Activated T-cell treated with anti-CD3 and anti-CD28 coated beads, Interleukin-2, amount 50 U/mL, for 4 hours (primary cell): ENCODE data around the gene CBX7. TPM values are rescaled to one million over a fixed set of nuclear protein-coding genes. Genes with fewer than 3 reads are reported as not detected.
"Not testable (repeated sequence)": the region's sequence is repeated elsewhere in the genome, so short reads cannot be mapped to it uniquely, and the experiment has no call there.

Source experiments
- ATAC-seq, 2 donors: fragments of 200-7000 bp; cut with Tn5 transposase; one replicate each; pipeline ENCODE4 v1.10.0; 2021
- DNase-seq: peaks from one replicate; pipeline ENCODE4 v3.0.0-alpha.2; 2020
- H3K27me3 Mint-ChIP-seq: one replicate; pipeline ENCODE4 v1.8.0; 2021; ENCODE audit warnings: low read depth, mixed read lengths
- H3K36me3 Mint-ChIP-seq: one replicate; pipeline ENCODE4 v1.8.0; 2022; ENCODE audit warnings: mixed read lengths; ENCODE audit not compliant: insufficient read depth
- H3K4me1 Mint-ChIP-seq: one replicate; pipeline ENCODE4 v1.8.0; 2021; ENCODE audit warnings: low read depth, mixed read lengths
- H3K4me3 Mint-ChIP-seq: one replicate; pipeline ENCODE4 v1.8.0; 2021; ENCODE audit warnings: mild to moderate bottlenecking, moderate library complexity, mixed read lengths
- H3K9me3 Mint-ChIP-seq: one replicate; pipeline ENCODE4 v1.8.0; 2021; ENCODE audit warnings: mixed read lengths
- total RNA-seq, 3 donors: library from RNA; stranded (reverse); gene quantifications; one replicate each; pipeline ENCODE4 v1.2.1, GENCODE V29; 2021

Gene CBX7
- total RNA-seq, 3 donors from 2014 or later, result 14.2 to 17.6 (median 14.8) TPM

DNA sequence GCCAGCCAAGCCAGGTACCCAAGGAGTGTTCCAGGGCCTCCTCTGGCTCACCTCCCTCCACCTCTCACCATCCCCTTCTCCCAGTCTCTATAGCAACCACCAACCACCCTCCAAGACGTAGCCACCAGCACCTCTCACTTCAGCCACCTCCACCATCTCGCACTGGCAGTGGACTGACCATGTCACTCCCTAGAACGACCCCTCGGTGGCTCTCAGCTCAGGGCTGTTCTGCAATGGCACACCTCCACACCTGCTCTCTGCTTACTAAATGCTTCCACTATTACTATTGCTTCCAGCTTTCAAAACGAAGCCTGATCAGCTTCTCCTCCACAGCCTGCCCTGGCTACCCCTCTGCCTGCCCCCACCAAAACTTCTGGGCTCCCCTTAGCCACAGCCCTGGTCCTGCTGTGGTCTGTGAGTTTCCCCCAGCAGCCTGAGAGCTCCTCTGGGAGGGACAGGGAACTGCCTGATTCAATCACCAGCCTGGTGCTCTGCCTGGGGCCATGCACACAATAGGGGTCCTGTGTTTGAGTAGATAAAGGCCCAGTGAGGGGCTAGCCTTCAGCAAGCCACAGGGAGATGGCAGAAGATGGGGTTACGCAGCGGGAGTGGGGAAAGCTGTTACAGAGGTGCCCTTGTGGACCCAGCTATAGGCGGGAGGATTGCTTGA, 17.5 kb upstream of the CBX7 start:
- Mint-ChIP-seq H3K4me3 (no peak overlapping the region), H3K9me3 (no peaks in the 10 kb centered on the region), H3K36me3 (no peaks in the 10 kb centered on the region), H3K4me1 (peaks cover 39% of the 10 kb centered on the region), H3K27me3 (peaks cover 6% of the 10 kb centered on the region)
- no peak for DNase-seq
- ATAC-seq, result no peak

DNA sequence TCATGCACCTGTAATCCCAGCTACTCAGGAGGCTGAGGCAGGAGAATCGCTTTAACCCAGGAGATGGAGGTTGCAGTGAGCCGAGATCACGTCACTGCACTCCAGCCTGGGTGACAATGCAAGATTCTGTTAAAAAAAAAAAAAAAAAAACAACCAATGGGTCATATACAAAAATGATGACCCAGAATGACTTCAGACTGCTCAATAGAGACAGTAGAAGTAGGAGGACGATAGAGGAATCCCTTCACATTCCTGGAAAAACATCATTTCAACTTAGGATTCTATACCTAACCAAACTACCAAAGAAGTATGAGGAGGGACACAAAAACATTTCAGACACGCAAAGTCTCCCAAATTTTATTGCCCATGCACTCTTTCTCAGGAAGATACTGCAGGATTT, 14.1 kb upstream of the CBX7 start:
- Mint-ChIP-seq H3K4me1 (peaks cover 10% of the 10 kb centered on the region), H3K9me3 (no peaks in the 10 kb centered on the region), H3K4me3 (no peak overlapping the region), H3K27me3 (peaks cover 6% of the 10 kb centered on the region), H3K36me3 (no peaks in the 10 kb centered on the region)
- ATAC-seq, result no peak
- no peak for DNase-seq

DNA sequence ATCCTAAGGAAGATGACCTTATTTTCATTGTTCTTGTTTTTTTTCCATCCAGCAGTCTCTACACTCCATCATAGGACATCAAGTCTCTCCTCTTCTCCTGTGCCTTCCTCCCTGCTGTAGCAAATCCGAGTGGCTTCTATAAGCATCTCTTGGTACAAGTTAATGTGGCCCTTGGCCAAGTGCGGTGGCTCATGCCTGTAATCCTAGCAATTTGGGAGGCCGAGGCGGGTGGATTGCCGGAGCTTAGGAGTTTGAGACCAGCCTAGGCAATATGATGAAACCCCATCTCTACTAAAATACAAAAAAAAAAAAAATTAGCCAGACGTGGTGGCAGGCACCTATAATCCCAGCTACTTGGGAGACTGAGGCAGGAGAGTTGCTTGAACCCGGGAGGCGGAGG, 3.6 kb upstream of the CBX7 start:
- not testable (repeated sequence) for H3K36me3 Mint-ChIP-seq, H3K9me3 Mint-ChIP-seq, H3K27me3 Mint-ChIP-seq, H3K4me1 Mint-ChIP-seq, DNase-seq, H3K4me3 Mint-ChIP-seq, ATAC-seq

DNA sequence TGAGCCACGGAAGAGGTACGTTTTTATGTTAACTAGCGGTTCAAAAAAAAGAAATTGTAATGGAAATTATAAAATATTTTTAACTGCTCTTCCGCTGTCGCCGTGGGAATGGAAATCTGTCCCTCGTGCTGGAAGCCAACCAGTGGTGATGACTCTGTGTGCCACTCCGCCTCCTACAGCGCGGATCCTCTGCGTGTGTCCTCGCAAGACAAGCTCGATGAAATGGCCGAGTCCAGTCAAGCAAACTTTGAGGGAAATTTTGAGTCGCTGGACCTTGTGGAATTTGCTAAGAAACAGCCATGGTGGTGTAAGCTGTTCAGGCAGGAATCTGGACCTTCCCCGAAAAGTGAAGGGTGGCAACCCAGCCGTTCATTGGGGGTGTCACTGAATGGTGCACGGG, 2.9 kb upstream of the CBX7 start:
- Mint-ChIP-seq H3K36me3 (no peaks in the 10 kb centered on the region), H3K4me1 (peaks cover 15% of the 10 kb centered on the region), H3K27me3 (peaks cover 3% of the 10 kb centered on the region), H3K9me3 (no peaks in the 10 kb centered on the region), H3K4me3 (no peak overlapping the region)
- DNase-seq, result no peak
- ATAC-seq, result no peak

DNA sequence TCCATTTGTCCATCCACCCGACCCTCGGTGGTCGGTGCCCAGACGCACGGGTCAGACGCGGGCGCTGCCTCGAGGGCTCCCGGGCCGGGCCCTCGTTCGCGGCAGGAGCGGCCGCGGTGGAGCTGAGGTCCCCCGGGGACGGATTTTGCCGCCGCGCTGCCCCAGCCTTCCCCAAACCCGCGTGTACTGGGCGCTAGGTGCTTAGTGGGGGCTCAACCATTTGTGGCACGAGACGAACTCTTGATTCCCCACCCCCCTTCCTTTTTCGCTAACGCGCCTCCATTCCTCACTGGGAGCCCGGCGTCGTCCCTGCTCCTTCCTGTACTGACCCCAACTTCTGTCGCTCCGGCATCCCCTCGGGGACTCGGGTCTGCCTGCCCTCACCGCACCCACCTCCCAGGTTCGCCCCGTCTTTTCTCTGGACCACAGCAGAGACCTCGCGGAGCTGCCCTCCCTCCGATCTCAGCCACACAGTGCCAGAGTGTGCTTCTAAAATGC, 789 bp upstream of the CBX7 start:
- Mint-ChIP-seq H3K4me3 (peak overlapping the region; percentile 84), H3K36me3 (peaks cover 2% of the 10 kb centered on the region), H3K9me3 (no peaks in the 10 kb centered on the region), H3K4me1 (peaks cover 36% of the 10 kb centered on the region), H3K27me3 (peaks cover 3% of the 10 kb centered on the region)
- no peak for ATAC-seq
- no peak for DNase-seq

DNA sequence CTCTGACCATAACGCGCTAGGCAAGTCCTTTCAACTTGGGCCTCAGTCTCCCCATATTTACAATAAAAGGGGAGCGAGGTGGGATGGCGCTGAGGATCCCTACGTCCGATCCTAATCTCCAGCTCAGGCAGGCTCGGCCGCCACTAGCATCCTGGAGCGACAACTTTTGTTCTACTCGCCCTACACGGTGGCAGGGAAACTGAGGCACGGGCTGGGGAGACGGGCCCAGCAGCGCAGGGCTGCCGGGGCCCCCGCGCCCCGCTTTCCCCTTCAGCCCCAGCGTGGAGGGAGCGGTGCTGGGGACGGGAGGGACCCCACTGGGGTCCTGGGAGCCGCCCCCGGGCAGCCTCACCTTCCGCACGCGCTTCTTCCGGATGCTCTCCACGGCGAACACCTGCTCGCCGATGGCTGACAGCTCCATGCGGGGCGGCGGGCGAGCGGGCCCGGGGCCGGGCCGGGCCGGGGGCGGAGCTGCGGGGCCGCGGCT, 413 bp downstream of the CBX7 start:
- Mint-ChIP-seq H3K27me3 (peaks cover 3% of the 10 kb centered on the region), H3K4me1 (peaks cover 44% of the 10 kb centered on the region), H3K9me3 (no peaks in the 10 kb centered on the region), H3K36me3 (peaks cover 2% of the 10 kb centered on the region), H3K4me3 (peak overlapping the region; percentile 75)
- DNase-seq (no peak), ATAC-seq (no peak)

DNA sequence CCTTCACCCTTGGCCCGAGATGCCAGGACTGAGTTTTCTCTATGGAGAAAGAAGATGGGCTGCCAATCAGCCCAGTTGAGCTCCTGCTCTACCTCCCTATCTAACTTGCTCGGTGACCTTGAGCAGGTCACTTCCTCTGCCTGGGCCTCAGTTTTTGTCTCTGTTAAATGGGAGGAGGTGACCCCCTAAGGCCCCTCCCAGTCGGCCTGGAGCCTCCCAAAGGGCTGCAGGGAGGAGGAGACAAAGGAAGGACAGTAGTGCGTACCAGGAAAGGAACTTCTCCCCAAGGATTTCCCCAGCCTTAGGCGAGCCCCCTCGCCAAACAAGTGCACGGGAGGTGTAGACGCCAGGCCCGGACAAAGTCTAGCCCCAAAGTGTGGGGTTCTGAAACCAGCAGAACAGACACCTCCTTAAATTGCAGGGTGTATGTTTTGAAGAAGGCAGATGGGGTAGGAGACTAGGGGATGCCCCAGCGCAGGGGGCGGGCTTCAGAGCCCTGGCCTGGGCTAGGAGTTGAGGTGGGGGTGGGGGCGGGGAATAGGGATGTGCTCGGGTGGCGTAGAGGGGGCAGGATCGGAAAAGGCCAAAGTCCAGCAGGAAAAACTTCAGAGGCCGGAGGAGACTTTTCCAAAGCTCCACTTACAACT, 1.0 kb downstream of the CBX7 start:
- peak overlapping the region; percentile 75 for H3K4me3 Mint-ChIP-seq
- H3K9me3 Mint-ChIP-seq, result no peaks in the 10 kb centered on the region
- ATAC-seq (no peak), DNase-seq (no peak)
- H3K4me1 Mint-ChIP-seq, result peaks cover 48% of the 10 kb centered on the region
- peaks cover 2% of the 10 kb centered on the region for H3K36me3 Mint-ChIP-seq
- peaks cover 3% of the 10 kb centered on the region for H3K27me3 Mint-ChIP-seq

DNA sequence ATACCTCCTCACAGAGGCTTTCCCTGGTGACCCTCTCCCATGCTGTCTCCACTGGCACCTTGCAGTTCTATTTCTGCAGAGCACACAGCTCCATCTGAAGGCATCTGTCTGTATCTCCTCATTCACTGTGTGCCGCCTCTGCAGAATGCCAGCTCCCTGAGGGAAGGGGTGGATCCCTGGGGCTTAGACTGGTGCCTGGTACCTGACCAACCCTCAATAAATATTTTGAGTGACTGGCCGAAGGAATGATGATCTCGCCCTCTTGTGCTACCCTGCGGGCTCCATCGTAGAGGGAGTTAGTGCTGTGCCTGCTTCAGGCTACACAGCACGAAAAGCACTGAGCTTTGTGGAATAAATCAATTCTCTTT, 1.6 kb downstream of the CBX7 start:
- ATAC-seq (no peak), DNase-seq (no peak)
- H3K9me3 Mint-ChIP-seq, result no peaks in the 10 kb centered on the region
- H3K4me3 Mint-ChIP-seq, result peak overlapping the region; percentile 75
- peaks cover 2% of the 10 kb centered on the region for H3K36me3 Mint-ChIP-seq
- H3K4me1 Mint-ChIP-seq, result peaks cover 54% of the 10 kb centered on the region
- H3K27me3 Mint-ChIP-seq, result peaks cover 3% of the 10 kb centered on the region

DNA sequence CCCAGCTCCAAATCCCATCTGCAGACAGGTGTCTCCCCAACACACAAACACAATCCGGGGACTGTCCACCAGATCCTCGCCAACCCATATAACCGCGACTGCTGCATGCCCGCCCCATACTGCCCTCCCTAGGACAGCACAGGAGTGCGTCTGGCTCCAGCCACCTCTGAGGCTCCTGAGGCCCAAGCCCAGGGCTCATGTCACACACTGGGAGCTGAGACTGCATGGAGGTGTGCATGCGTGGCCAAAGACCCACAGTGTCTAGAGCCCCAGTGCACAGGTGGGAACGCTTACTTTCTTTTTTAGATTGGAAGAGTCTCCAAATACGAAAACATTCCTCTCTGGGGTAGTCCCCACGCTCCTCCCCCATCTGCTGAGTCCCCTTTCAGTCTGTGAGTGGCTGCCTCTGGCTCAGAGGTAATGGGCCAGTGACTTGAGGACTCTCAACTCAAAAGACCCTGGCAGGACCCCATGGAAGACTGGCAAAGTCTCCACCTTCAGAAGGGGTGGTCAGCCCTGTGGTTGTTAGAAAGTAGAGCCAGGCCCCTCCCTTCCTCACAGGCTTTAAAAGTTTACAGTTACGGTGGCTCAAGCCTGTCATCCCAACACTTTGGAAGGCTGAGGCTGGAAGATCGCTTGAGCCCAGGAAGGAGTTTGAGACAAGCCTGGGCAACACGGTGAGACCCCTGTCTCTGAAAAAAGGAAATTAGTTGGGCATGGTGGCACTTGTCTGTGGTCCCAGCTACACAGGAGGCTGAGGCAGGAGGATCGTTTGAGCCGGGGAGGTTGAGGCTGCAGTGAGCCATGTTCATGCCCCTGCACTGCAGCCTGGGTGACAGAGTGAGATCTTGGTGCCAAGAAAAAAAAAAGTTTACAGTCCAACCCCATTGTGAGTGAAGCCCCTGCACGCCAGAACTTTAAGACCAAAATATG, 2.3 kb downstream of the CBX7 start:
- ATAC-seq (no peak), DNase-seq (no peak)
- H3K9me3 Mint-ChIP-seq, result no peaks in the 10 kb centered on the region
- peaks cover 2% of the 10 kb centered on the region for H3K36me3 Mint-ChIP-seq
- H3K4me3 Mint-ChIP-seq, result peak overlapping the region; percentile 53
- H3K4me1 Mint-ChIP-seq, result peaks cover 54% of the 10 kb centered on the region
- H3K27me3 Mint-ChIP-seq, result peaks cover 3% of the 10 kb centered on the region

DNA sequence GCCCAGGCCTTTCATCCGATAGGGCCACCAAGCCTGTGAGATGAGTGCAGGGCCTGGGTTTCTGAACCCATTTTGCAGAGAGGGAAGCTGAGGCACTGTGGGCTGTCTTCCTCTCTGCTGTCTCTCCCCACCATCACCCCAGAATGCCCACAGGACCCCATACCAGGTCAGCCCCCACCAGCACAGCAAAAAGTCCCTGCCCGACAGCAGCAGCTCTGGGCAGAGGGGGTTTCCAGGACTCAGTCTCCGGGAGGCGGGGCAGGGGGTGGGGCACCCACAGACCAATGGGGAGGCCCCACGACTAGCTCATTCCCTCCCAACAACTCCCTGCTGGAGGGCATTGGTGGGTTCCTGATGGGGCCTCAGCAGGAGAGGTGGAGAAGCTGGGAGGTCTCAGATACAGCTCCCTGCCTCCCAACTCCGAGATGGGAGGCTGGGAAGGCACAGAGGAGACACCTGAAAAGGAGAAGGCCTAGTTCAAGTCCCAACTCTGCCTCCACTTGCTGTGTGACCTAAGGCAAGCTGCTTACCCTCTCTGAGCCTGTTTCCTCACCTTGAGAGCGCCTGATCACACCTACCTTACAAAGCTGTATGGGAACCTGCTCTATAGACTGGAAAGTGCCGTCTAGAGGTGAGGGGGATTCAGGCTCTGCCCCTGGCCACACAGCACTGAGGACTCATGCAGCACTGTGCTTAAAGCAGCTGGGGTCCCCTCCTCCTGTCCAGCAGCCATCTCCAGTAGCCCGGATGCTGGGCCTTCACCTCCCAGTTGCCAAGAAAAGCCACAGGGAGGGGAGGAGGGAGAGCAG, 3.5 kb downstream of the CBX7 start:
- Mint-ChIP-seq H3K36me3 (peaks cover 2% of the 10 kb centered on the region), H3K4me3 (no peak overlapping the region), H3K27me3 (peaks cover 3% of the 10 kb centered on the region), H3K9me3 (no peaks in the 10 kb centered on the region), H3K4me1 (peaks cover 61% of the 10 kb centered on the region)
- DNase-seq (peak; percentile 71), ATAC-seq (peak; percentile 6 to 15)

DNA sequence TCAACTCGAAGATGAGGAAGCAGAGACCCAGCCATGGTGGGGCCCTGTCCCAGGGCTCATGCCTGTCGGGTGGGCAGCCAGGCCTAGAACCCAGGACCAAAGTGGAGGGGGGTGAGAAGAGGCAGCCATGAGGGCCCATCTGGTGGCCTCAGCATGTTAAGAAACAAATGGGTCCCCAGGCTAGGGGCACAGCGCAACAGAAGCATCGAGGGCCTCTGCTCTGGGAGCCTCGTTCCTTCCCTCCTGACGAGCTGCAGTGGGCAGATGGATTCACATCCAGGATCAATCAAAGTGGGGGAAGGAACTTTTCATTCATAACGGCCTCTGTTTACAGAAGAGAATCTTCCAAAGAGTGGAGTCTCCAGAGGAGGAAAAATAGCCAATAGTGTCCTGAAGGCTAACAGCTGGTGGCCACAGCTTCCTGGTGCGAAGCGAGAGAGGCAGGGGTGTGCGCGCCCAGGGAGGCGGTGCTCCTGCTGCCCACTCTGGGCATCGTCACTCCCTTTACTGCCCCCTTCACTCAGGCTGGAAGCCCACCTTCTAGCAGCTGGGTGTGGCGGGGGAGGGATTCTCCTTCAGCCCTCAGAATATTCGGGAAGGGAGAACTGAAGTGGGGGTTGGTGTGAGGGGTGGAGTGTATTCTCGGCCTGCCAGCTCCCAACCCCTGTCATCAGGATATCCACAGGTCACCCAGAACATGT, 4.3 kb downstream of the CBX7 start:
- Mint-ChIP-seq H3K27me3 (no peaks in the 10 kb centered on the region), H3K4me3 (no peak overlapping the region), H3K36me3 (peaks cover 2% of the 10 kb centered on the region), H3K4me1 (peaks cover 61% of the 10 kb centered on the region), H3K9me3 (no peaks in the 10 kb centered on the region)
- no peak for ATAC-seq
- no peak for DNase-seq

DNA sequence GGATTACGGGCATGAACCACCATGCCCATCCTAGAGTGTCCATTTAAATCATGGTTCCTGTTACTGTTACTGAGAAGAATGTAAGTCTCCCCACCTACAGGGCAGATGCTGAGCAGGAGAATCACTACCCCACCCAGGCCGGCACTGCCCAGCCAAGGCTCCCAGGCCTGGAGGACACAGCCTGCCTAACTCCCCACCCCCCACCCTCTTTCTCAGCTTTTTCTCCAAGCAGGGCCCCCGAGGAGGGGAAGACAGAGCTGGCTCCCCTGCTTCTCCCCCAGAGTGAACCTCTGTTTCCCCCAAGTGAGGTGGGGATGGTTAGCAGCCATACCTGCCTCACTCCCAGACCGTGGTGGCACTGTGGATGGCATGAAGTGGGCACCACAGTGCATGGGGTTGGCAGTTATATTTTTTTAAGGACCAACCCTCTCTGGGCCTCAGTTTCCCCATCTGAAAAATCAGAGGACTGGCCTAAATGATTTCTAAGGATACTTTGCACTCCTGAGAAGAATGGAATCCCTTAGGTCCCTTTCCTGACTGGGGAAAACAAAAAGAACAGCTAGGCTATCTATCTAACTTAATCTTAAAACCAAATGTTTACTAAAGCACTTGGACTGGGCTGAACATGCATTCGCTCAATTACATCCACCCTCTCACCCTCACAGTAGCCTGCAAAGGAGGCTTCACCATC, 5.0 kb downstream of the CBX7 start:
- H3K4me3 Mint-ChIP-seq, result no peak overlapping the region
- H3K9me3 Mint-ChIP-seq, result no peaks in the 10 kb centered on the region
- ATAC-seq (no peak), DNase-seq (no peak)
- H3K27me3 Mint-ChIP-seq, result no peaks in the 10 kb centered on the region
- peaks cover 61% of the 10 kb centered on the region for H3K4me1 Mint-ChIP-seq
- peaks cover 2% of the 10 kb centered on the region for H3K36me3 Mint-ChIP-seq
